ENCODE measurements around the gene EHBP1.

- TF ChIP-seq POLR2A (IDR thresholded peaks at IDR 0.05) = no peak
- no peak for TF ChIP-seq CTCF (IDR thresholded peaks at IDR 0.05)
- no peak for TF ChIP-seq EP300 (IDR thresholded peaks at IDR 0.05)
- TF ChIP-seq POLR2AphosphoS5 (IDR thresholded peaks at IDR 0.05) = no peak
Measured at GRCh38 chr2:62795341-62795740, 89.8 kb downstream of the EHBP1 start.

All from stomach (tissue), 4 donors.